Stimulated activated effector memory CD8-positive, alpha-beta T cell treated with anti-CD3 and anti-CD28 coated beads, Interleukin-12 subunit alpha, Interleukin-12 subunit beta, amount 100 ng/mL, for 72 hours (primary cell): ENCODE data around the gene SCFD2.
"Not testable (repeated sequence)": the region's sequence is repeated elsewhere in the genome, so short reads cannot be mapped to it uniquely, and the experiment has no call there.

ENCODE experiments used
- ATAC-seq: fragments of 150-1000 bp; cut with Tn5 transposase; 2 replicates; pipeline ENCODE4 v1.10.0; 2021
- DNase-seq, 2 donors: peaks; one replicate each; pipeline ENCODE4 v3.0.0; 2021 to 2022; ENCODE audit warnings: low spot score in 2 of 2
- H3K27ac Mint-ChIP-seq: one replicate; pipeline ENCODE4 v1.8.0; 2022; ENCODE audit warnings: mild to moderate bottlenecking, mixed read lengths
- H3K36me3 Mint-ChIP-seq: one replicate; pipeline ENCODE4 v1.8.0; 2022; ENCODE audit warnings: mild to moderate bottlenecking, mixed read lengths
- H3K4me1 Mint-ChIP-seq: one replicate; pipeline ENCODE4 v1.8.0; 2022; ENCODE audit warnings: mixed read lengths
- H3K4me3 Mint-ChIP-seq: one replicate; pipeline ENCODE4 v1.8.0; 2022; ENCODE audit warnings: mild to moderate bottlenecking, mixed read lengths
- H3K9me3 Mint-ChIP-seq: one replicate; pipeline ENCODE4 v1.8.0; 2022; ENCODE audit warnings: mixed read lengths

The SCFD2 gene

GRCh38 chr4:53194727-53195126, 171.1 kb downstream of the SCFD2 start:
- no peaks in the 10 kb centered on the region for H3K9me3 Mint-ChIP-seq
- DNase-seq (no peak), ATAC-seq (no peak)
- H3K36me3 Mint-ChIP-seq = no peaks in the 10 kb centered on the region
- H3K4me3 Mint-ChIP-seq = no peak overlapping the region
- H3K4me1 Mint-ChIP-seq = no peaks in the 10 kb centered on the region
- H3K27ac Mint-ChIP-seq = no peak overlapping the region

DNA sequence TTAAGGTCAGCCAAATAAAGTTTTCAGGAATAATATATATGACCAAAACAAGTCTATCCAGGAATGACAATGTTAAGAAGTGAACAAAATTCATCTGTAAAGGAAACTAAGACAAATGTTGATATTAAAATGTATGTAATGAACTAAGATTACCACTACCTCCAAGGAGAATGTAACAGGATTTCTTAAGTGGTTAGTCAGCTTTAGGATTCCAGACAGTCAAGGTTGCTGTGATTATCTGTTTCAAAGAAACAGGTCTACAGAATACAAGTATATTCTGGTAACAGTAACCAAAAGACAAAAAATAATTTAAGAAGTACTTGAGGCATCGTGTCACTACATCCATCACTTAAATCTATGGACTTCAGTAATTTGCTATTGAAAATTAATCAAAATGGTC, 172.8 kb downstream of the SCFD2 start:
- DNase-seq (no peak), ATAC-seq (no peak)
- Mint-ChIP-seq H3K27ac (no peak overlapping the region), H3K4me1 (no peaks in the 10 kb centered on the region), H3K36me3 (no peaks in the 10 kb centered on the region), H3K9me3 (no peaks in the 10 kb centered on the region), H3K4me3 (no peak overlapping the region)

DNA sequence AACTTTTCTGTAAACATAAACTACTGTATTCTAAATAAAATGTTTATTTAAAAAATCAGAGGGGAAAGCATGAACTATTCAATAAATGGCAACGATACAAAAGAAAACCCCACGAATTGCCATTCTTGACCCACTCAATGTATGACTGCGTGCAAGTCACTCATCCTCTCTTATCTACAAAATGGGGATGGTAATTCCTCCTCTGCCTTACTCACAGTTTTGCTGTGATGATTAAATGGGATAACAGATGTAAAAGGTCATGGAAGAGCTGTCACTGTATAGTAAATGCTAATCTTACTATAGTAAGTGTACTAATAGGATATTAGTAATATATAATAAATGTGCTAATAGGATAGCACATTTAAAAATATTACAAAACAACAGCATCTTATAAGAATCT, 173.4 kb downstream of the SCFD2 start:
- Mint-ChIP-seq H3K4me3 (no peak overlapping the region), H3K36me3 (no peaks in the 10 kb centered on the region), H3K4me1 (no peaks in the 10 kb centered on the region), H3K27ac (no peak overlapping the region), H3K9me3 (no peaks in the 10 kb centered on the region)
- ATAC-seq (no peak), DNase-seq (no peak)

- Mint-ChIP-seq H3K4me3 (no peak overlapping the region), H3K27ac (no peak overlapping the region), H3K4me1 (no peaks in the 10 kb centered on the region), H3K9me3 (no peaks in the 10 kb centered on the region), H3K36me3 (no peaks in the 10 kb centered on the region)
- ATAC-seq = no peak
- DNase-seq = no peak
Measured at GRCh38 chr4:53191997-53192396, 173.9 kb downstream of the SCFD2 start.

GRCh38 chr4:53189011-53189410, 176.8 kb downstream of the SCFD2 start:
- ATAC-seq (no peak), DNase-seq (no peak)
- no peaks in the 10 kb centered on the region for H3K9me3 Mint-ChIP-seq

DNA sequence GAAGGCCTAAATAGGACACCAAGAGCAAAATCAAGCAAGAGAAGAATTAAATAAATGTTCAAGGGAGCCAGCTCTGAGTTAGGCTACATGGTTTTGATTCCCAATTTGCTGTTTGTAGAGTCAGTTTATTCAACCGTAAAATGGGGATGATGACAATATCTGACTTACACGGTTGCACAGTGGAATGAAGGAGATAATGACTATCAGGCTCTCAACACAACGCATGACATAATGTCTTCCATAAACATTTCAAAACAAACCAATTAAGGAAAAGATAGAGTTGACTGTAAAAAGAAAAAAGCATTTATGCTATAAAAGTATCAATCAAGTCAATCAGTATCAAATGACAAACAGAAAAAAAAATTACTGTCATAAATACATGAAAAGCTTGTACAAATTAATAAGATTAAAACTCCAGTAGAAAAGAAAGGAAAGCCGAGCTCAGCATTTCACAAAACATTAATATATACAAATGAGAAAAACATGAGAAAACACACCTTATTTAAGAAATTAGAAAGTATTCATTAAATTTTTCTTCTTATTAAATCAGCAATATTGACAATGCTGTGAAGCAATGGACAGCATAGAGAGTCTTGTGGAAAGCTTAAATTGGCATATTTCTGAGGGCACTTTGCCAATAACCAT, 179.0 kb downstream of the SCFD2 start:
- H3K27ac Mint-ChIP-seq = no peak overlapping the region
- no peaks in the 10 kb centered on the region for H3K36me3 Mint-ChIP-seq
- no peak for ATAC-seq
- no peak for DNase-seq
- no peak overlapping the region for H3K4me3 Mint-ChIP-seq
- H3K4me1 Mint-ChIP-seq = no peaks in the 10 kb centered on the region
- no peaks in the 10 kb centered on the region for H3K9me3 Mint-ChIP-seq

More at GRCh38 chr4:53189011-53189410, 176.8 kb downstream of the SCFD2 start:
- Mint-ChIP-seq H3K4me3 (no peak overlapping the region), H3K4me1 (no peaks in the 10 kb centered on the region), H3K36me3 (no peaks in the 10 kb centered on the region), H3K27ac (no peak overlapping the region)

GRCh38 chr4:53185869-53186585, 179.8 kb downstream of the SCFD2 start:
- H3K4me3 Mint-ChIP-seq = no peak overlapping the region
- H3K4me1 Mint-ChIP-seq = no peaks in the 10 kb centered on the region
- H3K9me3 Mint-ChIP-seq = no peaks in the 10 kb centered on the region
- DNase-seq (no peak), ATAC-seq (no peak)
- H3K36me3 Mint-ChIP-seq = no peaks in the 10 kb centered on the region
- no peak overlapping the region for H3K27ac Mint-ChIP-seq

- Mint-ChIP-seq H3K36me3 (no peaks in the 10 kb centered on the region), H3K9me3 (peaks cover 4% of the 10 kb centered on the region), H3K4me3 (no peak overlapping the region), H3K27ac (no peak overlapping the region), H3K4me1 (no peaks in the 10 kb centered on the region)
- DNase-seq (no peak), ATAC-seq (no peak)
Measured at GRCh38 chr4:53183754-53184153, 182.1 kb downstream of the SCFD2 start.

GRCh38 chr4:53177751-53178150, 188.1 kb downstream of the SCFD2 start:
- not testable (repeated sequence) for H3K36me3 Mint-ChIP-seq, ATAC-seq, DNase-seq, H3K4me3 Mint-ChIP-seq, H3K4me1 Mint-ChIP-seq, H3K27ac Mint-ChIP-seq
- peaks cover 18% of the 10 kb centered on the region for H3K9me3 Mint-ChIP-seq

DNA sequence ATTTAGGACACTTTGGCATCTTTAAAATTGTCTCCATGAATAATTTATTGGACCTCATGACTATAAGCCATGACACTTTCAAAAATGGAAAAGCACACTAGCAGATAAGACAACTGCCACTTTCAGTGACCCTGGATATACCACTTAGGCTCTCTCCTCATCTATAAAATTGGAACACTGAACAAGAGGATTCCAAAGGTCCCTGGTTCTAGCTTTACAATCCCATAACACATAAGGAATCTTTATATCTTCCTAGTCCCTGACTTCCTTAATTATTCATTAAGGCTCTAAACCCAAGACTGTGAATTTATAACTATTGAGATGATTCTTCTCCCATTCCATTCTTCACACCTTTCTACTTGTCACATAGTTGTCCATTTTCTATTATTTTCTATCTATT, 190.2 kb downstream of the SCFD2 start:
- ATAC-seq (no peak), DNase-seq (no peak)
- peaks cover 24% of the 10 kb centered on the region for H3K9me3 Mint-ChIP-seq
- H3K36me3 Mint-ChIP-seq = no peaks in the 10 kb centered on the region
- no peak overlapping the region for H3K4me3 Mint-ChIP-seq
- no peak overlapping the region for H3K27ac Mint-ChIP-seq
- peaks cover 7% of the 10 kb centered on the region for H3K4me1 Mint-ChIP-seq

- H3K9me3 Mint-ChIP-seq = peaks cover 21% of the 10 kb centered on the region
- H3K27ac Mint-ChIP-seq = no peak overlapping the region
- H3K4me1 Mint-ChIP-seq = peaks cover 7% of the 10 kb centered on the region
- no peak for DNase-seq
- H3K36me3 Mint-ChIP-seq = no peaks in the 10 kb centered on the region
- H3K4me3 Mint-ChIP-seq = no peak overlapping the region
- no peak for ATAC-seq
Measured at GRCh38 chr4:53174823-53175222, 191.0 kb downstream of the SCFD2 start.

GRCh38 chr4:53173576-53173975, 192.3 kb downstream of the SCFD2 start:
- ATAC-seq = no peak
- Mint-ChIP-seq H3K36me3 (no peaks in the 10 kb centered on the region), H3K27ac (no peak overlapping the region), H3K4me1 (peaks cover 7% of the 10 kb centered on the region), H3K4me3 (no peak overlapping the region), H3K9me3 (peaks cover 19% of the 10 kb centered on the region)
- DNase-seq = no peak

DNA sequence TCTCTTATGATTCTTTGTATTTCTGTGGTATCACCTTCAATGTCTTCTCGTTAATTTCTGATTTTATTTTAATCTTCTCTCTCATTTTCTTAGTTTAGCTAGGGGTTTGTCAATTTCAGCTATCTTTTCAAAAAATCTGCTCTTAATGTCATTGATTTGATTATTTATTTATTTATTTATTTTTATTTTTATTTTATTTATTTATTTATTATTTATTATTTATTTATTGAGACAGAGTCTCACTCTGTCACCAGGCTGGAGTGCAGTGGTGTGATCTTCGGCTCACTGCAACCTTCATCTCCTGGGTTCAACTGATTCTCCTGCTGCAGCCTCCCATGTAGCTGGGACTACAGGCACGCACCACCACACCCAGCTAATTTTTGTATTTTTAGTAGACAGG, 194.1 kb downstream of the SCFD2 start:
- DNase-seq = no peak
- H3K27ac Mint-ChIP-seq = no peak overlapping the region
- H3K9me3 Mint-ChIP-seq = peaks cover 14% of the 10 kb centered on the region
- H3K4me1 Mint-ChIP-seq = peaks cover under 1% of the 10 kb centered on the region
- ATAC-seq = no peak
- no peaks in the 10 kb centered on the region for H3K36me3 Mint-ChIP-seq
- H3K4me3 Mint-ChIP-seq = no peak overlapping the region

GRCh38 chr4:53169695-53170617, 195.9 kb downstream of the SCFD2 start:
- H3K4me1 Mint-ChIP-seq = no peaks in the 10 kb centered on the region
- no peak overlapping the region for H3K27ac Mint-ChIP-seq
- peaks cover 16% of the 10 kb centered on the region for H3K9me3 Mint-ChIP-seq
- H3K36me3 Mint-ChIP-seq = peaks cover 5% of the 10 kb centered on the region
- no peak overlapping the region for H3K4me3 Mint-ChIP-seq
- DNase-seq = no peak
- no peak for ATAC-seq

- peaks cover 5% of the 10 kb centered on the region for H3K36me3 Mint-ChIP-seq
- ATAC-seq = no peak
Measured at GRCh38 chr4:53168228-53168627, 197.6 kb downstream of the SCFD2 start.

More at GRCh38 chr4:53168228-53168627, 197.6 kb downstream of the SCFD2 start:
- no peak overlapping the region for H3K27ac Mint-ChIP-seq
- H3K4me3 Mint-ChIP-seq = no peak overlapping the region
- H3K9me3 Mint-ChIP-seq = peaks cover 9% of the 10 kb centered on the region
- no peaks in the 10 kb centered on the region for H3K4me1 Mint-ChIP-seq
- DNase-seq = no peak
